ENCODE measurements around the gene PTPRZ1. TPM values are rescaled to one million over a fixed set of nuclear protein-coding genes. Genes with fewer than 3 reads are reported as not detected.

The PTPRZ1 gene
- total and polyA plus RNA-seq, 12 donors, result 0.17 to 19.1 (median 1.2) TPM

- Histone ChIP-seq H3K36me3 (replicated peaks in 1 of 2) (no peaks in the 10 kb centered on the region), H3K9me3 (replicated peaks in 1 of 3) (no peaks in the 10 kb centered on the region), H3K4me1 (replicated peaks in 1 of 2) (no peaks in the 10 kb centered on the region), H3K27ac (no peak overlapping the region), H3K27me3 (no peaks in the 10 kb centered on the region), H3K4me3 (no peak overlapping the region)
- no peak for TF ChIP-seq CTCF (IDR thresholded peaks at IDR 0.05)
- no peak for TF ChIP-seq POLR2A (IDR thresholded peaks at IDR 0.05)
- intact Hi-C loops (cut with DNase I), result no loop called here
- 81 to 90% (median 88%) methylated on average over 1 of the region's 1 CpG for WGBS, 4 donors
- no peak for DNase-seq
Observed at GRCh38 chr7:122033641-122034040, 160.7 kb downstream of the PTPRZ1 start.

GRCh38 chr7:122035876-122036275, 162.9 kb downstream of the PTPRZ1 start:
- intact Hi-C loops (cut with DNase I), result no loop called here
- Histone ChIP-seq H3K27me3 (no peaks in the 10 kb centered on the region), H3K4me1 (replicated peaks in 1 of 2) (no peaks in the 10 kb centered on the region), H3K9me3 (replicated peaks in 1 of 3) (no peaks in the 10 kb centered on the region), H3K27ac (no peak overlapping the region), H3K4me3 (no peak overlapping the region), H3K36me3 (replicated peaks in 1 of 2) (no peaks in the 10 kb centered on the region)
- WGBS, 4 donors, result 80 to 93% (median 85%) methylated on average over 1 of the region's 1 CpG
- no peak for TF ChIP-seq CTCF (IDR thresholded peaks at IDR 0.05)
- no peak for TF ChIP-seq POLR2A (IDR thresholded peaks at IDR 0.05)
- no peak for DNase-seq

GRCh38 chr7:122038134-122038533, 165.2 kb downstream of the PTPRZ1 start:
- Histone ChIP-seq H3K27ac (no peak overlapping the region), H3K4me1 (replicated peaks in 1 of 2) (no peaks in the 10 kb centered on the region), H3K4me3 (no peak overlapping the region), H3K9me3 (replicated peaks in 1 of 3) (peaks cover 0 to 5% (median 0%) of the 10 kb centered on the region in 3 donors), H3K27me3 (no peaks in the 10 kb centered on the region), H3K36me3 (replicated peaks in 1 of 2) (no peaks in the 10 kb centered on the region)
- intact Hi-C loops (cut with DNase I), result no loop called here
- TF ChIP-seq CTCF (IDR thresholded peaks at IDR 0.05) (no peak), POLR2A (IDR thresholded peaks at IDR 0.05) (no peak)
- WGBS, 4 donors, result 68 to 82% (median 75%) methylated on average over 3 of the region's 3 CpGs
- DNase-seq, result no peak

GRCh38 chr7:122038904-122039303, 165.9 kb downstream of the PTPRZ1 start:
- Histone ChIP-seq H3K27me3 (no peaks in the 10 kb centered on the region), H3K36me3 (replicated peaks in 1 of 2) (no peaks in the 10 kb centered on the region), H3K4me3 (no peak overlapping the region), H3K27ac (no peak overlapping the region), H3K4me1 (replicated peaks in 1 of 2) (no peaks in the 10 kb centered on the region), H3K9me3 (replicated peaks in 1 of 3) (peaks cover 0 to 5% (median 0%) of the 10 kb centered on the region in 3 donors)
- intact Hi-C loops (cut with DNase I), result no loop called here
- no peak for DNase-seq
- TF ChIP-seq POLR2A (IDR thresholded peaks at IDR 0.05) (no peak), CTCF (IDR thresholded peaks at IDR 0.05) (no peak)
- 75 to 83% (median 80%) methylated on average over 3 of the region's 3 CpGs for whole genome bisulfite sequencing, 4 donors

Measured in adrenal gland (tissue), 12 donors.